CD14-positive monocyte (primary cell): ENCODE measurements around the gene RASA4B. TPM values are rescaled to one million over a fixed set of nuclear protein-coding genes. Genes with fewer than 3 reads are reported as not detected.

Experiments used
- DNase-seq, 3 donors: peaks; one replicate each; pipeline ENCODE4 v3.0.0-alpha.2; 2011 to 2022
- H2AFZ ChIP-seq: 2 replicates; pipeline ENCODE4 v1.6.0; 2012; ENCODE audit warnings: mild to moderate bottlenecking, low read depth, low read length, inconsistent platforms; ENCODE audit not compliant: insufficient read depth, poor library complexity, severe bottlenecking
- H3K27ac ChIP-seq, 2 donors: 1 replicate in 1 of 2; 2 replicates in 1 of 2; pipeline ENCODE4 v1.5.1; 2012 to 2013; ENCODE audit warnings: low read length in 2 of 2, control low read depth in 1 of 2, inconsistent platforms in 1 of 2, low read depth in 1 of 2, mild to moderate bottlenecking in 1 of 2
- H3K27me3 ChIP-seq, 2 donors: one replicate each; pipeline versions ENCODE4 v1.6.0 to v1.6.1; 2011 to 2013; ENCODE audit warnings: low read length in 2 of 2; ENCODE audit not compliant: control insufficient read depth in 2 of 2, insufficient read depth in 2 of 2
- H3K36me3 ChIP-seq, 2 donors: replicated peaks in 1 of 2; 1 replicate in 1 of 2; 2 replicates in 1 of 2; pipeline versions ENCODE4 v1.5.1 to v1.6.1; 2012 to 2013; ENCODE audit warnings: low read length in 2 of 2, control low read depth in 1 of 2, inconsistent platforms in 1 of 2, mild to moderate bottlenecking in 1 of 2; ENCODE audit not compliant: insufficient read depth in 2 of 2, control insufficient read depth in 1 of 2
- H3K4me1 ChIP-seq, 2 donors: 1 replicate in 1 of 2; 2 replicates in 1 of 2; pipeline versions ENCODE4 v1.5.1 to v1.6.1; 2012 to 2013; ENCODE audit warnings: low read length in 2 of 2, control low read depth in 1 of 2, inconsistent platforms in 1 of 2, mild to moderate bottlenecking in 1 of 2, moderate library complexity in 1 of 2; ENCODE audit not compliant: insufficient read depth in 2 of 2, control insufficient read depth in 1 of 2
- H3K4me2 ChIP-seq: replicated peaks from 2 replicates; pipeline ENCODE3; 2012; ENCODE audit warnings: low read length, moderate library complexity, mild to moderate bottlenecking; ENCODE audit not compliant: poor library complexity, severe bottlenecking; ENCODE audit errors: extremely low read depth
- H3K4me3 ChIP-seq, 3 experiments: fragments of 200-600 bp in 1 of 3; sonication (generic) in 1 of 3; replicated peaks in 1 of 3; 1 replicate in 2 of 3; 2 replicates in 1 of 3; pipeline ENCODE4 v1.5.1; 2011 to 2013; ENCODE audit warnings: low read length in 3 of 3, mild to moderate bottlenecking in 3 of 3, control low read depth in 2 of 3, low read depth in 2 of 3, inconsistent platforms in 1 of 3, moderate library complexity in 1 of 3
- H3K79me2 ChIP-seq: 2 replicates; pipeline ENCODE4 v1.6.0; 2012; ENCODE audit warnings: mild to moderate bottlenecking, control low read depth, inconsistent platforms, low read length, moderate library complexity; ENCODE audit not compliant: insufficient read depth
- H3K9ac ChIP-seq: 2 replicates; pipeline ENCODE4 v1.6.0; 2017; ENCODE audit warnings: low read length, mild to moderate bottlenecking; ENCODE audit not compliant: insufficient read depth, poor library complexity, severe bottlenecking
- H3K9me3 ChIP-seq, 2 donors: replicated peaks in 1 of 2; 1 replicate in 1 of 2; 2 replicates in 1 of 2; pipeline versions ENCODE4 v1.5.1 to v1.6.1; 2012 to 2013; ENCODE audit warnings: low read length in 2 of 2, control low read depth in 1 of 2; ENCODE audit not compliant: control insufficient read depth in 1 of 2, insufficient read depth in 1 of 2
- H4K20me1 ChIP-seq: 2 replicates; pipeline ENCODE4 v1.6.0; 2012; ENCODE audit warnings: mild to moderate bottlenecking, low read length, control low read depth, moderate library complexity; ENCODE audit not compliant: insufficient read depth
- H3K27ac Mint-ChIP-seq, 7 donors: one replicate each; pipeline ENCODE4 v1.8.0; 2020; ENCODE audit warnings: mild to moderate bottlenecking in 7 of 7, mixed read lengths in 7 of 7, moderate library complexity in 6 of 7, inconsistent platforms in 2 of 7
- H3K27me3 Mint-ChIP-seq, 3 donors: one replicate each; pipeline ENCODE4 v1.8.0; 2021 to 2022; ENCODE audit warnings: low read depth in 3 of 3, mild to moderate bottlenecking in 3 of 3, mixed read lengths in 3 of 3, moderate library complexity in 3 of 3, inconsistent platforms in 1 of 3
- H3K36me3 Mint-ChIP-seq, 2 donors: one replicate each; pipeline ENCODE4 v1.8.0; 2020; ENCODE audit warnings: mixed read lengths in 2 of 2, inconsistent platforms in 1 of 2, mild to moderate bottlenecking in 1 of 2
- H3K4me1 Mint-ChIP-seq: one replicate; pipeline ENCODE4 v1.8.0; 2020; ENCODE audit warnings: mild to moderate bottlenecking, mixed read lengths
- H3K4me3 Mint-ChIP-seq, 2 donors: one replicate each; pipeline ENCODE4 v1.8.0; 2020; ENCODE audit warnings: mild to moderate bottlenecking in 2 of 2, mixed read lengths in 2 of 2, moderate library complexity in 1 of 2
- H3K9me3 Mint-ChIP-seq, 7 donors: one replicate each; pipeline ENCODE4 v1.8.0; 2020 to 2022; ENCODE audit warnings: mixed read lengths in 7 of 7, mild to moderate bottlenecking in 6 of 7, moderate library complexity in 6 of 7, inconsistent platforms in 2 of 7
- WGBS: methylation state at CpG from one replicate; pipeline ENCODE4 v1.1.5; 2013; ENCODE audit warnings: missing lambda C conversion rate; ENCODE audit not compliant: insufficient coverage; 5-methylcytosine and 5-hydroxymethylcytosine counted together
- intact Hi-C, 2 donors: fragments of 100-400 bp; cut with micrococcal nuclease; formaldehyde crosslinking; loops; one replicate each; pipeline versions ENCODE4 v1.15.0 to v1.15.1; 2023
- polyA plus RNA-seq, 3 donors: library from polyadenylated mRNA; depleted of rRNA in 1 of 3; unstranded in 2 of 3; stranded (reverse) in 1 of 3; fragments of 300-500 nt in 2 of 3; fragments of >200 nt in 1 of 3; fragmentation: Illumina TruSeq in 2 of 3; gene quantifications; 1 replicate in 2 of 3; 2 replicates in 1 of 3; pipeline ENCODE4 v1.2.3, GENCODE V29; 2012 to 2021
- TF ChIP-seq, protein P1 (sequence below): fragments of 200-600 bp; IDR thresholded peaks from one replicate; pipeline ENCODE4 v1.8.0; 2022; ENCODE audit warnings: antibody characterized with exemption, mild to moderate bottlenecking

The RASA4B gene
- polyA plus RNA-seq, 3 donors = 6.3 to 24.1 (median 20.1) TPM

- Histone ChIP-seq H3K27me3 (no peaks in the 10 kb centered on the region), H4K20me1 (no peaks in the 10 kb centered on the region), H3K27ac (peak within 1 kb of the TSS; percentile 19 to 87), H3K4me2 (peak within 1 kb of the TSS; percentile 91), H3K9me3 (no peaks in the 10 kb centered on the region), H3K4me3 (peak within 1 kb of the TSS; percentile 89 to 100 (median 99)), H3K9ac (peak within 1 kb of the TSS; percentile 90), H3K79me2 (peaks cover 29% of the 10 kb centered on the region), H2AFZ (peak within 1 kb of the TSS; percentile 100), H3K4me1 (peaks cover 19 to 20% of the 10 kb centered on the region in 2 donors), H3K36me3 (no peaks in the 10 kb centered on the region)
- TF ChIP-seq, protein P1, sequence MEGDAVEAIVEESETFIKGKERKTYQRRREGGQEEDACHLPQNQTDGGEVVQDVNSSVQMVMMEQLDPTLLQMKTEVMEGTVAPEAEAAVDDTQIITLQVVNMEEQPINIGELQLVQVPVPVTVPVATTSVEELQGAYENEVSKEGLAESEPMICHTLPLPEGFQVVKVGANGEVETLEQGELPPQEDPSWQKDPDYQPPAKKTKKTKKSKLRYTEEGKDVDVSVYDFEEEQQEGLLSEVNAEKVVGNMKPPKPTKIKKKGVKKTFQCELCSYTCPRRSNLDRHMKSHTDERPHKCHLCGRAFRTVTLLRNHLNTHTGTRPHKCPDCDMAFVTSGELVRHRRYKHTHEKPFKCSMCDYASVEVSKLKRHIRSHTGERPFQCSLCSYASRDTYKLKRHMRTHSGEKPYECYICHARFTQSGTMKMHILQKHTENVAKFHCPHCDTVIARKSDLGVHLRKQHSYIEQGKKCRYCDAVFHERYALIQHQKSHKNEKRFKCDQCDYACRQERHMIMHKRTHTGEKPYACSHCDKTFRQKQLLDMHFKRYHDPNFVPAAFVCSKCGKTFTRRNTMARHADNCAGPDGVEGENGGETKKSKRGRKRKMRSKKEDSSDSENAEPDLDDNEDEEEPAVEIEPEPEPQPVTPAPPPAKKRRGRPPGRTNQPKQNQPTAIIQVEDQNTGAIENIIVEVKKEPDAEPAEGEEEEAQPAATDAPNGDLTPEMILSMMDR = peak; percentile 45
- Mint-ChIP-seq H3K4me1 (peaks cover 26% of the 10 kb centered on the region), H3K27me3 (peaks cover 0 to 2% (median 0%) of the 10 kb centered on the region in 3 donors), H3K36me3 (peaks cover 2 to 11% of the 10 kb centered on the region in 2 donors), H3K27ac (peak within 1 kb of the TSS in 6 of 7 donors; percentile 72 to 92 (median 84)), H3K4me3 (peak within 1 kb of the TSS; percentile 93 to 95), H3K9me3 (no peaks in the 10 kb centered on the region)
- peak; percentile 95 for DNase-seq
- under 1% methylated on average over 78 of the region's 81 CpGs for WGBS
- intact Hi-C loops = loop anchor here in 1 of 2 donors (2.0 to 10.0 kb wide), 2 partner anchors 52 to 180 kb away; partner anchors contain the start of gene SH2B2
Observed at GRCh38 chr7:102464577-102465280, 52.8 kb downstream of the RASA4B start, which contains the start of the genes ALKBH4 and LRWD1. Gene ALKBH4 (minus strand): TSS chr7:102464863. CDS start chr7:102464836, 27 bp downstream. Gene LRWD1 (plus strand): TSS chr7:102464984. CDS start chr7:102465081, 97 bp downstream.

DNA sequence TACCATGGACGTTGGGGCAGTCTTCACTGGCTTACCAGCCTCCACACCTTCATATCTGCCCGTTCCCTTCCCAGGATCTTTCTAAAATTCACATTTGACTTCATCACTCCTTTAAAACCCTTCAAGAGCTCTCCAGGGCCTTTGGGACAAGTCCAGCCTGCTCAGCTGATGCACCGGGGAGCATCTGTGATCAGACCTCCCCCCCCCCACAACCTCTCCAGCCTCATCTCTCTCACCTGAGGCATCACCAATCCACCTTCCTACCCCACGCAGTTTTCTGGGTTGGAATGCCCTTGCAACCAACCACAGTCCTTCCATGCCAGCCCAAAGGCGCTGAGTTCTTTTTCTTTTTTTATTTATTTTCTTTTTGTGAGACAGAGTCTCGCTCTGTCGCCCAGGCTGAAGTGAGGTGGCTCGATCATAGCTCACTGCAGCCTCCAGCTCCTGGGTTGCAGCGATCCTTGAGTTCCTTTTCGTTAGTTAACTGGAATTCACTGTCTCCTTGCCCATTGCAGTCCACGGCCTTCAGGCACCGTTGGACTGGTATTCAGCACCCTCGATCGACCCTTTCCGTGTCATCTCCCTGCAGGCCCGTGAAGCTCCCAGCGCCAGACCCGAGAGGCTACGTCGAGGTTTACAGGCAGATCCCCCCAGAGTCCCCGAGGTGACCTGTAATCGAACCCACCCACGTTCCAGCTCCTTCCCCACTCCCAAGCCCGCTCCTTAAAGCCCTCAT, 53.6 kb downstream of the RASA4B start:
- peak overlapping the region; percentile 89 to 100 (median 99) for H3K4me3 ChIP-seq
- intact Hi-C loops = loop anchor here in 1 of 2 donors (2.0 to 10.0 kb wide), 2 partner anchors 51 to 179 kb away; partner anchors contain the start of gene SH2B2
- 16% methylated on average over 22 of the region's 24 CpGs for WGBS
- no peaks in the 10 kb centered on the region for H4K20me1 ChIP-seq
- no peak for DNase-seq
- peaks cover 29% of the 10 kb centered on the region for H3K79me2 ChIP-seq
- H3K36me3 ChIP-seq = peaks cover 7% of the 10 kb centered on the region in 2 donors
- no peaks in the 10 kb centered on the region for H3K9me3 ChIP-seq
- H3K27me3 ChIP-seq = no peaks in the 10 kb centered on the region
- H3K4me2 ChIP-seq = peak overlapping the region; percentile 91
- H3K27me3 Mint-ChIP-seq = peaks cover 0 to 2% (median 0%) of the 10 kb centered on the region in 3 donors
- H2AFZ ChIP-seq = peak overlapping the region; percentile 100
- peak overlapping the region in 6 of 7 donors; percentile 72 to 92 (median 84) for H3K27ac Mint-ChIP-seq
- peak overlapping the region; percentile 93 to 95 for H3K4me3 Mint-ChIP-seq
- H3K27ac ChIP-seq = peak overlapping the region in 1 of 2 donors; percentile 87
- peaks cover 26% of the 10 kb centered on the region for H3K4me1 Mint-ChIP-seq
- peaks cover 19 to 20% of the 10 kb centered on the region in 2 donors for H3K4me1 ChIP-seq
- H3K36me3 Mint-ChIP-seq = peaks cover 8 to 19% of the 10 kb centered on the region in 2 donors
- H3K9me3 Mint-ChIP-seq = no peaks in the 10 kb centered on the region
- H3K9ac ChIP-seq = peak overlapping the region; percentile 90
- TF ChIP-seq, protein P1 = no peak
